ENCODE measurements around the gene MT1HL1. TPM values are rescaled to one million over a fixed set of nuclear protein-coding genes. Genes with fewer than 3 reads are reported as not detected.

MT1HL1 gene
- total RNA-seq, 1 experiment from 2014 or later, result not detected

DNA sequence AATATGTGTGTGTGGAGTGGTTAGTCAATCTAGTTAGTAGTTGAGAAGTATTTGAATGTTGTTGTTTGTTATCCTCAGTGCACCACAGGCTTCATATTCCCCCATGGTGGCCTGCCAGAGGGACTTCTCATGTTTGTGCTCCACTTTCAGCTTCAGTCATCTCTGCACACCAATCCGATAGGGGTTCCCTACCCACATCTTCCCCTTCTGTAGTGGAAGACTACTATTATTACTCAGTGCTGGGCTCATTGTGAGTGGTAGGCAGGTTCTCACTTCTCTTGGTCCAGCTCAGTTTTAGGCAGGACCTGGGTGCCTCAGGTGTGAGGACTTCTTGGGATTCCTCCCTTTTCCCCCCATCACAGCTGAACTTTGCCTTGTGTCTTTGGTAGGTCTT is 14.2 kb downstream of the MT1HL1 start:
- intact Hi-C loops (cut with micrococcal nuclease), result no loop called here
- no peaks in the 10 kb centered on the region for H3K9me2 ChIP-seq (ENCODE audit: insufficient read depth)
- H3K27me3 ChIP-seq (ENCODE audit: insufficient read depth, low read length), result 0 out of 2 replicates have a peak, but pooled peaks cover 6% of the 10 kb centered on the region
- H3K4me3 ChIP-seq (replicated peaks in 1 of 2; ENCODE audit: low read depth in 1 of 2, low read length in 2 of 2), result no peak overlapping the region
- H3K27ac ChIP-seq (ENCODE audit: low read depth, low read length), result no peak overlapping the region
- H3K4me1 ChIP-seq (ENCODE audit: control insufficient read depth in 1 of 2, insufficient read depth in 2 of 2, low read length in 2 of 2), result no peaks in the 10 kb centered on the region
- H3K4me2 ChIP-seq (ENCODE audit: low read length), result no peak overlapping the region
- POLR2A ChIA-PET, result no interaction called here
- TF ChIP-seq, protein P1, sequence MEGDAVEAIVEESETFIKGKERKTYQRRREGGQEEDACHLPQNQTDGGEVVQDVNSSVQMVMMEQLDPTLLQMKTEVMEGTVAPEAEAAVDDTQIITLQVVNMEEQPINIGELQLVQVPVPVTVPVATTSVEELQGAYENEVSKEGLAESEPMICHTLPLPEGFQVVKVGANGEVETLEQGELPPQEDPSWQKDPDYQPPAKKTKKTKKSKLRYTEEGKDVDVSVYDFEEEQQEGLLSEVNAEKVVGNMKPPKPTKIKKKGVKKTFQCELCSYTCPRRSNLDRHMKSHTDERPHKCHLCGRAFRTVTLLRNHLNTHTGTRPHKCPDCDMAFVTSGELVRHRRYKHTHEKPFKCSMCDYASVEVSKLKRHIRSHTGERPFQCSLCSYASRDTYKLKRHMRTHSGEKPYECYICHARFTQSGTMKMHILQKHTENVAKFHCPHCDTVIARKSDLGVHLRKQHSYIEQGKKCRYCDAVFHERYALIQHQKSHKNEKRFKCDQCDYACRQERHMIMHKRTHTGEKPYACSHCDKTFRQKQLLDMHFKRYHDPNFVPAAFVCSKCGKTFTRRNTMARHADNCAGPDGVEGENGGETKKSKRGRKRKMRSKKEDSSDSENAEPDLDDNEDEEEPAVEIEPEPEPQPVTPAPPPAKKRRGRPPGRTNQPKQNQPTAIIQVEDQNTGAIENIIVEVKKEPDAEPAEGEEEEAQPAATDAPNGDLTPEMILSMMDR (IDR thresholded peaks at IDR 0.05 in 2 of 3, conservative IDR thresholded peaks at IDR 0.05 in 1 of 3; ENCODE audit: borderline replicate concordance in 1 of 3, insufficient read depth in 1 of 3, low read depth in 2 of 3, low read length in 2 of 3), result no peak
- no peak for TF ChIP-seq POLR2AphosphoS5 (IDR thresholded peaks at IDR 0.05; ENCODE audit: low read depth, low read length)
- no peak for TF ChIP-seq CBX3 (IDR thresholded peaks at IDR 0.05; ENCODE audit: low read depth)
- no peak for TF ChIP-seq FOSL1 (IDR thresholded peaks at IDR 0.05; ENCODE audit: low read depth)
- no peak for TF ChIP-seq ELF1 (IDR thresholded peaks at IDR 0.05; ENCODE audit: borderline replicate concordance, low read depth)
- TF ChIP-seq, protein P2, sequence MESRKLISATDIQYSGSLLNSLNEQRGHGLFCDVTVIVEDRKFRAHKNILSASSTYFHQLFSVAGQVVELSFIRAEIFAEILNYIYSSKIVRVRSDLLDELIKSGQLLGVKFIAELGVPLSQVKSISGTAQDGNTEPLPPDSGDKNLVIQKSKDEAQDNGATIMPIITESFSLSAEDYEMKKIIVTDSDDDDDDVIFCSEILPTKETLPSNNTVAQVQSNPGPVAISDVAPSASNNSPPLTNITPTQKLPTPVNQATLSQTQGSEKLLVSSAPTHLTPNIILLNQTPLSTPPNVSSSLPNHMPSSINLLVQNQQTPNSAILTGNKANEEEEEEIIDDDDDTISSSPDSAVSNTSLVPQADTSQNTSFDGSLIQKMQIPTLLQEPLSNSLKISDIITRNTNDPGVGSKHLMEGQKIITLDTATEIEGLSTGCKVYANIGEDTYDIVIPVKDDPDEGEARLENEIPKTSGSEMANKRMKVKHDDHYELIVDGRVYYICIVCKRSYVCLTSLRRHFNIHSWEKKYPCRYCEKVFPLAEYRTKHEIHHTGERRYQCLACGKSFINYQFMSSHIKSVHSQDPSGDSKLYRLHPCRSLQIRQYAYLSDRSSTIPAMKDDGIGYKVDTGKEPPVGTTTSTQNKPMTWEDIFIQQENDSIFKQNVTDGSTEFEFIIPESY (IDR thresholded peaks at IDR 0.05; ENCODE audit: extremely low read depth, insufficient replicate concordance, low read length), result no peak
- no peak for TF ChIP-seq POLR2A (IDR thresholded peaks at IDR 0.05; ENCODE audit: borderline replicate concordance, extremely low read depth, insufficient read depth, insufficient read length)
- TF ChIP-seq EZH2phosphoT487 (IDR thresholded peaks at IDR 0.05; ENCODE audit: borderline replicate concordance), result no peak
- TF ChIP-seq SP1 (IDR thresholded peaks at IDR 0.05; ENCODE audit: low read depth), result no peak
- no peak for TF ChIP-seq JUND (IDR thresholded peaks at IDR 0.05)
- no peak for TF ChIP-seq SRF (IDR thresholded peaks at IDR 0.05; ENCODE audit: low read depth)
- no peak for TF ChIP-seq EGR1 (IDR thresholded peaks at IDR 0.05; ENCODE audit: low read depth)
- no peak for TF ChIP-seq YY1 (IDR thresholded peaks at IDR 0.05; ENCODE audit: extremely low read depth, insufficient replicate concordance, low read depth, low read length)
- no peaks in the 10 kb centered on the region for H3K79me2 ChIP-seq (ENCODE audit: insufficient read depth, low read length)
- H2AFZ ChIP-seq (ENCODE audit: low read depth, low read length, poor library complexity, severe bottlenecking), result no peak overlapping the region
- RAD21 ChIA-PET (ENCODE audit: low non-redundant PET in 1 of 2, low total read pairs in 2 of 2, uncharacterized antibody in 2 of 2, unreplicated experiment in 2 of 2), result no interaction called here
- CTCF ChIA-PET, result no interaction called here
- H3K9ac ChIP-seq (ENCODE audit: low read length), result no peak overlapping the region
- no peak for ATAC-seq
- DNase-seq (ENCODE audit: low read depth, low spot score), result no peak
- no TSS peak for BruUV-seq (replicated peaks)
- peaks cover 0 to 8% of the 10 kb centered on the region in 2 experiments; a peak in 1 of 4 replicates for H3K9me3 ChIP-seq (ENCODE audit: control insufficient read depth in 1 of 2, insufficient read depth in 1 of 2, low read depth in 1 of 2, low read length in 2 of 2)
- H4K20me1 ChIP-seq (ENCODE audit: insufficient read depth), result no peaks in the 10 kb centered on the region
- H3K36me3 ChIP-seq (ENCODE audit: control insufficient read depth in 1 of 2, insufficient read depth in 2 of 2, low read length in 2 of 2), result no peaks in the 10 kb centered on the region
